Astrocyte (in vitro differentiated cells and primary cell): ENCODE results near the gene PTPN3.

Experiments
- CTCF ChIP-seq: IDR thresholded peaks from 2 replicates; pipeline ENCODE4 v1.5.1; 2011; ENCODE audit warnings: low read depth, mild to moderate bottlenecking, inconsistent platforms, low read length, moderate library complexity; ENCODE audit not compliant: insufficient read depth
- EZH2 ChIP-seq: IDR thresholded peaks from 2 replicates; pipeline ENCODE4 v1.6.1; 2012; ENCODE audit warnings: mild to moderate bottlenecking, low read length, inconsistent platforms; ENCODE audit not compliant: insufficient read depth

GRCh38 chr9:109342878-109343277, 155.2 kb downstream of the PTPN3 start:
- TF ChIP-seq CTCF, result no peak
- no peak for TF ChIP-seq EZH2
